A673 (cell line): ENCODE results near the gene ALOX15.

Experiments
- EZH2 ChIP-seq: fragments of 200-600 bp; sonication (generic); IDR thresholded peaks from 2 replicates; pipeline ENCODE4 v1.6.1; 2017; ENCODE audit warnings: borderline replicate concordance, low read depth, mild to moderate bottlenecking, mixed read lengths, antibody characterized with exemption, low read length; ENCODE audit not compliant: poor library complexity, severe bottlenecking
- TF ChIP-seq, protein P1 (sequence below): fragments of 300-800, 200-600 bp; sonication (generic); conservative IDR thresholded peaks from 2 replicates; pipeline ENCODE4 v1.5.1; 2017; ENCODE audit warnings: low read depth, mild to moderate bottlenecking, antibody characterized with exemption, low read length, moderate library complexity, mixed read lengths

DNA sequence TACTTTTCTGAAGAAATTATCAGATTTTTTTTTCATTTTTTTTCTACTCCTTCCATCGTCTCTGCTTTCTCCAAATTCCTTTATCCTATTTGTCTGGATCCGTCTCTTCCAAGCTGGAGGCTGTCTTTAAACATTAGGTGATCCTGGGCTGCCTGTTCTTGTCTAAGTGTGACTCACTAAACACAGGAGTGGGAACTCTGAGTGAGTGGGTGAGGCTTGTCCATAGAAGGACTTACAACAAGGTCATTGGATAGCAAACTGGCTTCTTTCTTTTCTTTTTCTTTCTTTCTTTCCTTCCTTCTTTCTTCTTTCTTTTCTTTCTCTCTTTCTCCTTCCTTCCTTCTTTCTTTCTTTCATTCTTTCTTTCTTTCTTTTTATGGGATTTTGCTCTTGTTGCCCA is 18.2 kb downstream of the ALOX15 start:
- TF ChIP-seq, protein P1, sequence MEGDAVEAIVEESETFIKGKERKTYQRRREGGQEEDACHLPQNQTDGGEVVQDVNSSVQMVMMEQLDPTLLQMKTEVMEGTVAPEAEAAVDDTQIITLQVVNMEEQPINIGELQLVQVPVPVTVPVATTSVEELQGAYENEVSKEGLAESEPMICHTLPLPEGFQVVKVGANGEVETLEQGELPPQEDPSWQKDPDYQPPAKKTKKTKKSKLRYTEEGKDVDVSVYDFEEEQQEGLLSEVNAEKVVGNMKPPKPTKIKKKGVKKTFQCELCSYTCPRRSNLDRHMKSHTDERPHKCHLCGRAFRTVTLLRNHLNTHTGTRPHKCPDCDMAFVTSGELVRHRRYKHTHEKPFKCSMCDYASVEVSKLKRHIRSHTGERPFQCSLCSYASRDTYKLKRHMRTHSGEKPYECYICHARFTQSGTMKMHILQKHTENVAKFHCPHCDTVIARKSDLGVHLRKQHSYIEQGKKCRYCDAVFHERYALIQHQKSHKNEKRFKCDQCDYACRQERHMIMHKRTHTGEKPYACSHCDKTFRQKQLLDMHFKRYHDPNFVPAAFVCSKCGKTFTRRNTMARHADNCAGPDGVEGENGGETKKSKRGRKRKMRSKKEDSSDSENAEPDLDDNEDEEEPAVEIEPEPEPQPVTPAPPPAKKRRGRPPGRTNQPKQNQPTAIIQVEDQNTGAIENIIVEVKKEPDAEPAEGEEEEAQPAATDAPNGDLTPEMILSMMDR: no peak
- no peak for TF ChIP-seq EZH2
